Effector memory CD4-positive, alpha-beta T cell (primary cell): ENCODE measurements around the gene FEM1B.
"Not testable (repeated sequence)": the region's sequence is repeated elsewhere in the genome, so short reads cannot be mapped to it uniquely, and the experiment has no call there.

Experiments used
- DNase-seq, 3 donors: peaks; one replicate each; pipeline ENCODE4 v3.0.0-alpha.2; 2020
- H3K27ac ChIP-seq: 2 replicates; pipeline ENCODE4 v1.7.0; 2013; ENCODE audit warnings: mild to moderate bottlenecking, low read length, moderate library complexity; ENCODE audit not compliant: insufficient read depth, poor library complexity, severe bottlenecking
- H3K27me3 ChIP-seq: replicated peaks from 2 replicates; pipeline ENCODE4 v1.7.0; 2013; ENCODE audit warnings: mild to moderate bottlenecking, low read length; ENCODE audit not compliant: insufficient read depth, control insufficient read depth, poor library complexity, severe bottlenecking
- H3K36me3 ChIP-seq: 2 replicates; pipeline ENCODE4 v1.7.0; 2013; ENCODE audit warnings: mild to moderate bottlenecking, low read length, moderate library complexity; ENCODE audit not compliant: control insufficient read depth, insufficient read depth
- H3K4me1 ChIP-seq: 2 replicates; pipeline ENCODE4 v1.7.0; 2013; ENCODE audit warnings: low read length, mild to moderate bottlenecking; ENCODE audit not compliant: control insufficient read depth, insufficient read depth, poor library complexity, severe bottlenecking
- H3K4me3 ChIP-seq: 2 replicates; pipeline ENCODE4 v1.7.0; 2013; ENCODE audit warnings: low read length, low read depth, mild to moderate bottlenecking; ENCODE audit not compliant: insufficient read depth, poor library complexity, severe bottlenecking
- H3K9me3 ChIP-seq: 2 replicates; pipeline ENCODE4 v1.7.0; 2013; ENCODE audit warnings: mild to moderate bottlenecking, low read length, moderate library complexity; ENCODE audit not compliant: control insufficient read depth

Gene FEM1B

GRCh38 chr15:68234060-68234459, 43.5 kb upstream of the FEM1B start:
- Histone ChIP-seq H3K4me1 (peaks cover 3% of the 10 kb centered on the region), H3K9me3 (no peaks in the 10 kb centered on the region), H3K27me3 (no peaks in the 10 kb centered on the region), H3K4me3 (no peak overlapping the region), H3K36me3 (no peaks in the 10 kb centered on the region), H3K27ac (no peak overlapping the region)
- DNase-seq: no peak

GRCh38 chr15:68234520-68234919, 43.0 kb upstream of the FEM1B start:
- H3K36me3 ChIP-seq, H3K27ac ChIP-seq, DNase-seq, H3K27me3 ChIP-seq, H3K4me3 ChIP-seq, H3K9me3 ChIP-seq, H3K4me1 ChIP-seq: not testable (repeated sequence)

- Histone ChIP-seq H3K27ac (no peak overlapping the region), H3K9me3 (no peaks in the 10 kb centered on the region), H3K27me3 (no peaks in the 10 kb centered on the region), H3K4me1 (peaks cover 3% of the 10 kb centered on the region), H3K36me3 (no peaks in the 10 kb centered on the region), H3K4me3 (no peak overlapping the region)
- no peak for DNase-seq
Measured at GRCh38 chr15:68235022-68235421, 42.5 kb upstream of the FEM1B start.

- no peak overlapping the region for H3K27ac ChIP-seq
- H3K4me1 ChIP-seq: no peaks in the 10 kb centered on the region
Measured at GRCh38 chr15:68239025-68239424, 38.5 kb upstream of the FEM1B start.

GRCh38 chr15:68241088-68241935, 36.2 kb upstream of the FEM1B start:
- H3K4me1 ChIP-seq: no peaks in the 10 kb centered on the region
- no peaks in the 10 kb centered on the region for H3K27me3 ChIP-seq
- no peaks in the 10 kb centered on the region for H3K9me3 ChIP-seq
- H3K27ac ChIP-seq: no peak overlapping the region
- H3K4me3 ChIP-seq: no peak overlapping the region
- no peaks in the 10 kb centered on the region for H3K36me3 ChIP-seq
- DNase-seq: no peak

More at GRCh38 chr15:68239025-68239424, 38.5 kb upstream of the FEM1B start:
- H3K36me3 ChIP-seq: no peaks in the 10 kb centered on the region
- no peaks in the 10 kb centered on the region for H3K9me3 ChIP-seq
- no peak overlapping the region for H3K4me3 ChIP-seq
- no peaks in the 10 kb centered on the region for H3K27me3 ChIP-seq
- no peak for DNase-seq

GRCh38 chr15:68244235-68244634, 33.3 kb upstream of the FEM1B start:
- Histone ChIP-seq H3K9me3 (no peaks in the 10 kb centered on the region), H3K27me3 (no peaks in the 10 kb centered on the region), H3K4me1 (no peaks in the 10 kb centered on the region), H3K4me3 (no peak overlapping the region), H3K27ac (no peak overlapping the region), H3K36me3 (no peaks in the 10 kb centered on the region)
- no peak for DNase-seq

GRCh38 chr15:68249058-68249713, 28.4 kb upstream of the FEM1B start:
- DNase-seq: no peak
- no peaks in the 10 kb centered on the region for H3K36me3 ChIP-seq

GRCh38 chr15:68252925-68253534, 24.5 kb upstream of the FEM1B start:
- no peak overlapping the region for H3K4me3 ChIP-seq
- H3K27ac ChIP-seq: no peak overlapping the region
- no peaks in the 10 kb centered on the region for H3K4me1 ChIP-seq
- H3K36me3 ChIP-seq: no peaks in the 10 kb centered on the region
- H3K9me3 ChIP-seq: no peaks in the 10 kb centered on the region
- peak in 1 of 3 donors; percentile 19 for DNase-seq
- H3K27me3 ChIP-seq: no peaks in the 10 kb centered on the region

More at GRCh38 chr15:68249058-68249713, 28.4 kb upstream of the FEM1B start:
- Histone ChIP-seq H3K27me3 (no peaks in the 10 kb centered on the region), H3K9me3 (no peaks in the 10 kb centered on the region), H3K4me3 (no peak overlapping the region), H3K27ac (no peak overlapping the region), H3K4me1 (no peaks in the 10 kb centered on the region)

- peak in 2 of 3 donors; percentile 25 to 31 for DNase-seq
- no peaks in the 10 kb centered on the region for H3K36me3 ChIP-seq
- H3K9me3 ChIP-seq: no peaks in the 10 kb centered on the region
- no peak overlapping the region for H3K27ac ChIP-seq
- H3K27me3 ChIP-seq: no peaks in the 10 kb centered on the region
- H3K4me1 ChIP-seq: no peaks in the 10 kb centered on the region
- peak overlapping the region; percentile 53 for H3K4me3 ChIP-seq
Measured at GRCh38 chr15:68256675-68257450, 20.7 kb upstream of the FEM1B start.
